ENCODE measurements around the gene ANK3.

DNA sequence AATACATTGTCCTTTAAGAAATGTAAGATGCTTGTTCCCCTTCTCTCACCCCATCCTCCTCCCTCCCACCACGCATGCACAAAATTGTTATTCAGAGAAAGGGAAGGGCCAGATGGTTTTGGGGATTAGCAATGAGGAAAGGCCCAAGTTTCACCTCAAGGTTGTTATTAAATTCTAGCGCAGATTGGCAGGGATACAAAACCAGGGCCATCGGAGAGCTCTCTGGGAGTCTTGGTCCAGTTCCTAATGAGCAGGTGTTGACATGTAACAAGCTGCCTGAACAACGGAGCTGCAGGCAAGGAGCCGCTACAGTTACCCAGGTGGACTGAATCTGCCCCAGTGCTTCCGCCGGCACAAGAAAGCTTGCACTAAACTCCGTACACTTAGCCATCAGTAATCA lies 9.7 kb upstream of the ANK3 start:
- TF ChIP-seq POLR2A (IDR thresholded peaks at IDR 0.05): no peak
- TF ChIP-seq, protein P1, sequence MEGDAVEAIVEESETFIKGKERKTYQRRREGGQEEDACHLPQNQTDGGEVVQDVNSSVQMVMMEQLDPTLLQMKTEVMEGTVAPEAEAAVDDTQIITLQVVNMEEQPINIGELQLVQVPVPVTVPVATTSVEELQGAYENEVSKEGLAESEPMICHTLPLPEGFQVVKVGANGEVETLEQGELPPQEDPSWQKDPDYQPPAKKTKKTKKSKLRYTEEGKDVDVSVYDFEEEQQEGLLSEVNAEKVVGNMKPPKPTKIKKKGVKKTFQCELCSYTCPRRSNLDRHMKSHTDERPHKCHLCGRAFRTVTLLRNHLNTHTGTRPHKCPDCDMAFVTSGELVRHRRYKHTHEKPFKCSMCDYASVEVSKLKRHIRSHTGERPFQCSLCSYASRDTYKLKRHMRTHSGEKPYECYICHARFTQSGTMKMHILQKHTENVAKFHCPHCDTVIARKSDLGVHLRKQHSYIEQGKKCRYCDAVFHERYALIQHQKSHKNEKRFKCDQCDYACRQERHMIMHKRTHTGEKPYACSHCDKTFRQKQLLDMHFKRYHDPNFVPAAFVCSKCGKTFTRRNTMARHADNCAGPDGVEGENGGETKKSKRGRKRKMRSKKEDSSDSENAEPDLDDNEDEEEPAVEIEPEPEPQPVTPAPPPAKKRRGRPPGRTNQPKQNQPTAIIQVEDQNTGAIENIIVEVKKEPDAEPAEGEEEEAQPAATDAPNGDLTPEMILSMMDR (IDR thresholded peaks at IDR 0.05): no peak

Measured in vagina (tissue), 2 donors.